Loucy (cell line): ENCODE data around the gene DUSP9.
"Not testable (repeated sequence)": the region's sequence is repeated elsewhere in the genome, so short reads cannot be mapped to it uniquely, and the experiment has no call there.

Experiments
- H2AFZ ChIP-seq: fragments of 200-600 bp; sonication (generic); 2 replicates; pipeline ENCODE4 v1.6.0; 2016; ENCODE audit warnings: antibody characterized with exemption, mild to moderate bottlenecking, low read length, moderate library complexity
- H3F3A ChIP-seq: fragments of 200-600 bp; 2 replicates; pipeline ENCODE4 v1.6.0; 2016; ENCODE audit warnings: antibody characterized with exemption, low read depth, mild to moderate bottlenecking
- H3K27me3 ChIP-seq: fragments of 200-600 bp; sonication (generic); 2 replicates; pipeline ENCODE4 v1.6.1; 2014; ENCODE audit warnings: low read length, mild to moderate bottlenecking; ENCODE audit not compliant: insufficient read depth, poor library complexity, severe bottlenecking
- H3K36me3 ChIP-seq: fragments of 200-600 bp; sonication (generic); 2 replicates; pipeline ENCODE4 v1.6.1; 2016; ENCODE audit warnings: low read length; ENCODE audit not compliant: insufficient read depth
- H3K4me1 ChIP-seq: fragments of 200-600 bp; sonication (generic); 2 replicates; pipeline ENCODE4 v1.5.1; 2014; ENCODE audit warnings: low read length, mild to moderate bottlenecking; ENCODE audit not compliant: insufficient read depth, poor library complexity, severe bottlenecking
- H3K4me2 ChIP-seq: fragments of 200-600 bp; sonication (generic); 2 replicates; pipeline ENCODE4 v1.6.0; 2014; ENCODE audit warnings: antibody characterized with exemption, low read length, low read depth, mild to moderate bottlenecking; ENCODE audit not compliant: poor library complexity, severe bottlenecking
- H3K4me3 ChIP-seq: fragments of 200-600 bp; sonication (generic); 2 replicates; pipeline ENCODE4 v1.5.1; 2014; ENCODE audit warnings: low read length, mild to moderate bottlenecking, mixed read lengths; ENCODE audit not compliant: poor library complexity, severe bottlenecking
- H3K79me2 ChIP-seq: fragments of 200-600 bp; sonication (generic); 2 replicates; pipeline ENCODE4 v1.6.1; 2014; ENCODE audit warnings: low read length; ENCODE audit not compliant: insufficient read depth
- H3K9ac ChIP-seq: fragments of 200-600 bp; sonication (generic); 2 replicates; pipeline ENCODE4 v1.6.0; 2014; ENCODE audit warnings: mild to moderate bottlenecking, low read depth, low read length, moderate library complexity; ENCODE audit not compliant: poor library complexity, severe bottlenecking
- H3K9me2 ChIP-seq: fragments of 200-600 bp; sonication (generic); replicated peaks from 2 replicates; pipeline ENCODE4 v1.6.1; 2016; ENCODE audit warnings: low read depth, low read length, mixed read lengths
- H3K9me3 ChIP-seq: fragments of 200-600 bp; sonication (generic); 2 replicates; pipeline ENCODE4 v1.6.1; 2014; ENCODE audit warnings: mild to moderate bottlenecking, antibody characterized with exemption, low read length, low read depth; ENCODE audit not compliant: insufficient read depth
- H4K20me1 ChIP-seq: fragments of 200-600 bp; sonication (generic); 2 replicates; pipeline ENCODE4 v1.6.0; 2014; ENCODE audit warnings: antibody characterized with exemption, low read length, mild to moderate bottlenecking; ENCODE audit not compliant: insufficient read depth, poor library complexity, severe bottlenecking
- EZH2phosphoT487 ChIP-seq: fragments of 200-600 bp; IDR thresholded peaks from 2 replicates; pipeline ENCODE4 v1.6.1; 2018; ENCODE audit warnings: antibody characterized with exemption, mild to moderate bottlenecking, moderate library complexity, borderline replicate concordance
- TF ChIP-seq, protein P1 (sequence below): fragments of 200-600 bp; sonication (generic); conservative IDR thresholded peaks from 2 replicates; pipeline ENCODE4 v1.5.1; 2014; ENCODE audit warnings: mild to moderate bottlenecking, antibody characterized with exemption, low read length

DUSP9 gene

DNA sequence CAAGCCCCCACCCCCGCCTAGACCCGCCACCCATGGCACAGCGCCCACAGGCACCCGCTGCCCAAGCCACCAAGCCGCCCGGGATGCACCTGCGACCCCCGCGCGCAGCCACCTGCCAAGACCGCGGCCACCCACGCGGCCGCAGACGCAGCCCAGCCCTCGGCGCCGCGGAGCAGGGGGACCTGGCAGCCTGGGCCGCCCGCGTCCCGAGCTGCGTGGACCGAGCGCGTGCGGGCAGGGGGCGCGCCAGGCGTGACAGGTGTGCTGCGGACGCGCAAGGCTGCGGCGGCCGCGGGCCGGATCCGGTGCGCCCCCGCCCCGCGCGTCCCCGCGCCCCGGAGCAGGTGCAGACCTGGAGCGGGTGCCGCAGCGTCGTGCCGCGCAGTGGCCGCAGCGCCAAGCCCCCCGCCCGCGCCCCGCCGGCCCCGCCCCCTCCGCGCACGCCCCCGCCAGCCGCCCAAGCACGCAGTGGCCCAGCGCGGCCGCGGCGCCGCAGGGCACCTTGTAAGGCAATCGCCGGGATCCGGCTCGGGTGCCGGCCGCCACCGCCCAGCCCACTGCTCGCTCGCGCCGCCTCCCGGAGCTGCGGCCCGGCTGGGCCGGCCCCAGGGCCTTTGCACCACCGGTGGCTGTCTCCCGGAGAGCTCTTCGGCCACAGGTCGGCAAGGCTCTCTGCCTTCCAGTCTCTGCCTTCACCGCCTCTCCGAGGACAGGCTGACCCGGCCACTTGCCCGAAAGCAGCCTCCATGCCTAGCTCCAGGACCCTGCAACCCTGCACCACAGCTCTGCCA, 26.6 kb downstream of the DUSP9 start, which contains the start of gene PNCK:
Gene PNCK, minus strand, starts transcription at position 386 of the 791 bp plus-strand sequence. CDS start 737 bp downstream, outside the sequence.
- no peaks in the 10 kb centered on the region for H3F3A ChIP-seq
- H3K9ac ChIP-seq: no peak within 1 kb of the TSS
- no peak within 1 kb of the TSS for H2AFZ ChIP-seq
- H3K4me1 ChIP-seq: no peaks in the 10 kb centered on the region
- H3K79me2 ChIP-seq: no peaks in the 10 kb centered on the region
- no peaks in the 10 kb centered on the region for H3K27me3 ChIP-seq
- no peak within 1 kb of the TSS for H3K4me3 ChIP-seq
- H4K20me1 ChIP-seq: no peaks in the 10 kb centered on the region
- no peaks in the 10 kb centered on the region for H3K9me3 ChIP-seq
- H3K4me2 ChIP-seq: no peak within 1 kb of the TSS
- TF ChIP-seq EZH2phosphoT487: no peak
- TF ChIP-seq, protein P1, sequence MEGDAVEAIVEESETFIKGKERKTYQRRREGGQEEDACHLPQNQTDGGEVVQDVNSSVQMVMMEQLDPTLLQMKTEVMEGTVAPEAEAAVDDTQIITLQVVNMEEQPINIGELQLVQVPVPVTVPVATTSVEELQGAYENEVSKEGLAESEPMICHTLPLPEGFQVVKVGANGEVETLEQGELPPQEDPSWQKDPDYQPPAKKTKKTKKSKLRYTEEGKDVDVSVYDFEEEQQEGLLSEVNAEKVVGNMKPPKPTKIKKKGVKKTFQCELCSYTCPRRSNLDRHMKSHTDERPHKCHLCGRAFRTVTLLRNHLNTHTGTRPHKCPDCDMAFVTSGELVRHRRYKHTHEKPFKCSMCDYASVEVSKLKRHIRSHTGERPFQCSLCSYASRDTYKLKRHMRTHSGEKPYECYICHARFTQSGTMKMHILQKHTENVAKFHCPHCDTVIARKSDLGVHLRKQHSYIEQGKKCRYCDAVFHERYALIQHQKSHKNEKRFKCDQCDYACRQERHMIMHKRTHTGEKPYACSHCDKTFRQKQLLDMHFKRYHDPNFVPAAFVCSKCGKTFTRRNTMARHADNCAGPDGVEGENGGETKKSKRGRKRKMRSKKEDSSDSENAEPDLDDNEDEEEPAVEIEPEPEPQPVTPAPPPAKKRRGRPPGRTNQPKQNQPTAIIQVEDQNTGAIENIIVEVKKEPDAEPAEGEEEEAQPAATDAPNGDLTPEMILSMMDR: no peak
- no peaks in the 10 kb centered on the region for H3K36me3 ChIP-seq
- H3K9me2 ChIP-seq: no peaks in the 10 kb centered on the region

DNA sequence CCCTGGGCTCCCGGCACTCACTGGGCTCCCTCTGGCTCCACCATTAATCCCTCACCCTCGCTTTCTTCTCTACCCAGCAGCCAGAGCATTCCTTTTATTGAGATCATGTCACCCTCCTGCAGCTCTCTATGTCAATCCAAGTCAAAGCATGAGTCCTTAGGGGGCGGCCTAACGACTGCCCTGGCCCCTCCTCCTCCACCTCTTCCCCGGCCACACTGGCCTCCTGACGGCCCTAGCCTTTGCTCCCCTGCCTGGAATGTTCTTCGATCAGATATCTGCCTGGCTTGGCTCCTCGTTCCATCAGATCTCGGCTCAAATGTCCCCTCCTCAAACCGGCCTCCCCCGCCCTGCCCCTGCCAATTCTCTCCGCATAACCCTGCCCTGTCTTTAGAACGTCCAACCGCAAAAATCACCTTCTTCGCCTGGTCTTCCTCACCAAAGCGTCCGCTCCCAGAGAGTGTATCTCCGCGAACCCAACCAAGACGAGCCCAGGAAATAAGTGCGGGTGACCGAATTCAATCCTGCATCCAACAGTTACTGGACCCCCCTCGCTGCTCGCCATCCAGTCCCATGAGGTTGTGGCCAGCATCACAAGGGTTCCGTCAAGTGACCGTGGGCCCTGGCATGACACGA, 27.3 kb downstream of the DUSP9 start:
- no peaks in the 10 kb centered on the region for H3K27me3 ChIP-seq
- H3K4me3 ChIP-seq: no peak overlapping the region
- H3K9me3 ChIP-seq: no peaks in the 10 kb centered on the region
- no peaks in the 10 kb centered on the region for H3K4me1 ChIP-seq
- no peaks in the 10 kb centered on the region for H3F3A ChIP-seq
- no peak overlapping the region for H3K4me2 ChIP-seq
- TF ChIP-seq EZH2phosphoT487: no peak
- no peak overlapping the region for H2AFZ ChIP-seq
- H3K79me2 ChIP-seq: no peaks in the 10 kb centered on the region
- H3K36me3 ChIP-seq: no peaks in the 10 kb centered on the region
- H3K9me2 ChIP-seq: no peaks in the 10 kb centered on the region
- no peaks in the 10 kb centered on the region for H4K20me1 ChIP-seq
- H3K9ac ChIP-seq: no peak overlapping the region

DNA sequence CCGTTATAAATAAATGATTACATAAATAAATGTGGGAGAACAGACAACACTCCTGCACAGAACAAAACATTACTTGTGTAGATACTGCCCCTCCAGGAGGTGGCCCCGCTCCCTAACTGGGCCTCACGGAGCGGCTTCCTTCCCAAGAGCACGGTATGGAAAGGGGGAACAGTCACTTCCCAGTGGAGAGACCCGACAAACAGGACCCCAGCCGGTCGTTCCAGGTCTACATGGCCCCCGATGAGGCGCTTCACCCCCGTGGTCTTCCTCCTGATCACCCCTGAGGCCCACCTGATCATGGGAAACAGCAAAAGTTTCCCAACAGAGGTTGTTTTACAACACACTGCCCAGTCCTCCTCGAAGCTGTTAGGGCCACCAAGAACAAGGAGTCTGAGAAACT, 34.2 kb downstream of the DUSP9 start:
- H3K4me1 ChIP-seq: no peaks in the 10 kb centered on the region
- TF ChIP-seq EZH2phosphoT487: no peak
- TF ChIP-seq, protein P1: no peak
- H3K27me3 ChIP-seq: no peaks in the 10 kb centered on the region
- H3F3A ChIP-seq: no peaks in the 10 kb centered on the region
- H3K9me2 ChIP-seq: no peaks in the 10 kb centered on the region
- no peaks in the 10 kb centered on the region for H3K36me3 ChIP-seq
- H3K4me2 ChIP-seq: no peak overlapping the region
- H3K79me2 ChIP-seq: no peaks in the 10 kb centered on the region
- no peak overlapping the region for H3K4me3 ChIP-seq
- H2AFZ ChIP-seq: no peak overlapping the region
- no peaks in the 10 kb centered on the region for H3K9me3 ChIP-seq
- H3K9ac ChIP-seq: no peak overlapping the region
- H4K20me1 ChIP-seq: no peaks in the 10 kb centered on the region

DNA sequence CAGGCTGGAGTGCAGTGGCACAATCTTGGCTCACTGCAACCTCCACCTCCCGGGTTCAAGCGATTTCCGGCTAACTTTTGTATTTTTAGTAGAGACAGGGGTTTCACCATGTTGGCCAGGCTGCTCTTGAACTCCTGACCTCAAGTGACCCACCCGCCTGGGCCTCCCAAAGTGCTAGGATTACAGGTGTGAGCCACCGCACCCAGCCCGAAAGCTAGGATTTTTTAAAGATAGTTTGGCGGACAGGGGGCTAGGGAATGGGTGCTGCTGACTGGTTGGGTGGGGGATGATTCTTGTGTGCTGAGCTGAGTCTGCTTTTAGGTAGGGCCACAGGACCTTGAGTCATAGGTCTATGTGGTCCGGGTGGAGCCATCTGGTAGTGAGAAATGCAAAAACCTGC, 36.5 kb downstream of the DUSP9 start:
- H3K36me3 ChIP-seq, H3K4me2 ChIP-seq, H3K4me3 ChIP-seq, H3K9me3 ChIP-seq, H3K9ac ChIP-seq, H3K27me3 ChIP-seq, H2AFZ ChIP-seq, H3K9me2 ChIP-seq, H3K79me2 ChIP-seq, H3F3A ChIP-seq, H3K4me1 ChIP-seq, H4K20me1 ChIP-seq: not testable (repeated sequence)
